ENCODE measurements around the gene CCDC71L.

- TF ChIP-seq CTCF (IDR thresholded peaks at IDR 0.05) (no peak), POLR2A (IDR thresholded peaks at IDR 0.05) (no peak)
Measured at GRCh38 chr7:106620676-106621075, 40.3 kb downstream of the CCDC71L start.
